Stomach (tissue), 9 donors: ENCODE measurements around the gene ADM2. TPM values are rescaled to one million over a fixed set of nuclear protein-coding genes. Genes with fewer than 3 reads are reported as not detected.

ENCODE experiments used
- DNase-seq, 2 donors: peaks; one replicate each; pipeline versions ENCODE4 v3.0.0 to v3.0.0-alpha.2; 2013 to 2019
- H3K27ac ChIP-seq, 5 donors: fragments of 200-600 bp in 4 of 5; sonication (generic) in 4 of 5; one replicate each; pipeline ENCODE4 v1.5.1; 2013 to 2019; ENCODE audit warnings: mild to moderate bottlenecking in 1 of 5, moderate library complexity in 1 of 5
- H3K27me3 ChIP-seq, 3 donors: fragments of 200-600 bp; sonication (generic); one replicate each; pipeline ENCODE4 v1.5.1; 2017 to 2019; ENCODE audit warnings: mixed run types in 1 of 3
- H3K36me3 ChIP-seq, 4 donors: fragments of 200-600 bp; sonication (generic); 1 replicate in 3 of 4; 2 replicates in 1 of 4; pipeline ENCODE4 v1.5.1; 2016 to 2019
- H3K4me1 ChIP-seq, 4 donors: fragments of 200-600 bp; sonication (generic); one replicate each; pipeline ENCODE4 v1.5.1; 2016 to 2019
- H3K4me3 ChIP-seq, 4 donors: fragments of 200-600 bp; sonication (generic) in 3 of 4; one replicate each; pipeline ENCODE4 v1.5.1; 2016 to 2019; ENCODE audit warnings: mild to moderate bottlenecking in 1 of 4
- H3K9me3 ChIP-seq, 4 donors: fragments of 200-600 bp; sonication (generic); one replicate each; pipeline ENCODE4 v1.5.1; 2016 to 2019
- EP300 ChIP-seq: sonication (generic); formaldehyde crosslinking; IDR thresholded peaks from one replicate; pipeline ENCODE4 v1.6.1; 2017; ENCODE audit warnings: antibody characterized with exemption
- POLR2A ChIP-seq, 4 donors: fragments of 450-650 bp; IDR thresholded peaks; one replicate each; pipeline ENCODE4 v1.6.1; 2016; ENCODE audit warnings: antibody characterized with exemption in 4 of 4, control low read depth in 2 of 4, mild to moderate bottlenecking in 1 of 4, moderate library complexity in 1 of 4
- POLR2AphosphoS5 ChIP-seq, 3 donors: sonication (generic); formaldehyde crosslinking; IDR thresholded peaks; one replicate each; pipeline ENCODE4 v1.6.1; 2016; ENCODE audit warnings: antibody characterized with exemption in 3 of 3
- WGBS, 5 donors: extraction: QIAGEN DNeasy Blood & Tissue Kit in 3 of 5; methylation state at CpG; one replicate each; pipeline versions ENCODE4 v1.1.5 to v1.1.7; 2013 to 2018; 5-methylcytosine and 5-hydroxymethylcytosine counted together
- intact Hi-C: fragments of 100-400 bp; cut with DNase I; formaldehyde crosslinking; loops from one replicate; pipeline ENCODE4 v1.15.1; 2023; ENCODE audit warnings: low total_unique reads
- polyA plus RNA-seq, 3 donors: library from polyadenylated mRNA; stranded (reverse); fragments of 200-250 nt; gene quantifications; one replicate each; pipeline ENCODE4 v1.2.3, GENCODE V29; 2013
- total RNA-seq, 5 donors: library from RNA; depleted of rRNA; stranded (reverse); fragments of >200 nt; gene quantifications; one replicate each; pipeline versions ENCODE4 v1.1.0 to v1.2.3, GENCODE V29; 2014 to 2016
- TF ChIP-seq, protein P1 (sequence below), 7 experiments: fragments of 450-650 bp in 4 of 7; fragments of 200-600 bp in 3 of 7; sonication (generic) in 3 of 7; IDR thresholded peaks; one replicate each; pipeline ENCODE4 v1.5.1; 2016 to 2019; ENCODE audit warnings: antibody characterized with exemption in 7 of 7, control low read depth in 2 of 7, mild to moderate bottlenecking in 1 of 7
- donor health status: healthy with polysubstance abuse.
- donor health status: Bipolar disorder and iron deficiency.
- donor health status: healthy.

The ADM2 gene
- total and polyA plus RNA-seq, 8 donors, result 0.37 to 3.7 (median 1.5) TPM; not detected in 3

DNA sequence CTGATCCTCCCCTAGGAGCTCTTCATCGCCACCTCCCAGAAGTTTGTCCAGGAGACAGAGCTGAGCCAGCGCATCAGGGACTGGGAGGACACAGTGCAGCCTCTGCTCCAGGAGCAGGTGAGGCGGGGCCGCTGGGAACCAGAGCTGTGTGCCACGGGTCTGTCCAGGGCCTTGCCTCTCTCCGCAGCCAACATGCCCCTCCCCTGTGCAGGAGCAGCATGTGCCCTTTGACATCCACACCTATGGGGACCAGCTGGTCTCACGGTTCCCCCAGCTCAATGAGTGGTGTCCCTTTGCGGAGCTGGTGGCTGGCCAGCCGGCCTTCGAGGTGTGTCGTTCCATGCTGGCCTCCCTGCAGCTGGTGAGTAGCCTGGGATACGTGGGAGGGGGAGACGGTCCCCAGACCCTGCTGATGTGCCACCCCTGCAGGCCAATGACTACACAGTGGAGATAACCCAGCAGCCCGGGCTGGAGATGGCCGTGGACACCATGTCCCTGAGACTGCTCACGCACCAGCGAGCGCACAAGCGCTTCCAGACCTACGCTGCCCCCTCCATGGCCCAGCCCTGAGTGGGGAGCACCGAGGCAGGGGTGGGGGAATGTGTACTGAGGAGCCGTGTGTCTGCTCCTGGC lies 41.6 kb downstream of the ADM2 start:
- no peak for DNase-seq
- intact Hi-C loops, result no loop called here

GRCh38 chr22:50523458-50523805 lies 42.1 kb downstream of the ADM2 start:
- intact Hi-C loops, result no loop called here
- H3K36me3 ChIP-seq, result peaks cover 40 to 59% (median 57%) of the 10 kb centered on the region in 4 donors

More for the DNA sequence above, 41.6 kb downstream of the ADM2 start:
- WGBS, 5 donors, result 83 to 87% (median 85%) methylated on average over 12 to 22 of the region's 22 CpGs
- Histone ChIP-seq H3K9me3 (no peaks in the 10 kb centered on the region), H3K27me3 (no peaks in the 10 kb centered on the region), H3K4me1 (peaks cover 29 to 44% (median 41%) of the 10 kb centered on the region in 4 donors), H3K36me3 (peaks cover 45 to 64% (median 62%) of the 10 kb centered on the region in 4 donors), H3K27ac (no peak overlapping the region), H3K4me3 (no peak overlapping the region)
- TF ChIP-seq EP300, result no peak
- TF ChIP-seq, protein P1, sequence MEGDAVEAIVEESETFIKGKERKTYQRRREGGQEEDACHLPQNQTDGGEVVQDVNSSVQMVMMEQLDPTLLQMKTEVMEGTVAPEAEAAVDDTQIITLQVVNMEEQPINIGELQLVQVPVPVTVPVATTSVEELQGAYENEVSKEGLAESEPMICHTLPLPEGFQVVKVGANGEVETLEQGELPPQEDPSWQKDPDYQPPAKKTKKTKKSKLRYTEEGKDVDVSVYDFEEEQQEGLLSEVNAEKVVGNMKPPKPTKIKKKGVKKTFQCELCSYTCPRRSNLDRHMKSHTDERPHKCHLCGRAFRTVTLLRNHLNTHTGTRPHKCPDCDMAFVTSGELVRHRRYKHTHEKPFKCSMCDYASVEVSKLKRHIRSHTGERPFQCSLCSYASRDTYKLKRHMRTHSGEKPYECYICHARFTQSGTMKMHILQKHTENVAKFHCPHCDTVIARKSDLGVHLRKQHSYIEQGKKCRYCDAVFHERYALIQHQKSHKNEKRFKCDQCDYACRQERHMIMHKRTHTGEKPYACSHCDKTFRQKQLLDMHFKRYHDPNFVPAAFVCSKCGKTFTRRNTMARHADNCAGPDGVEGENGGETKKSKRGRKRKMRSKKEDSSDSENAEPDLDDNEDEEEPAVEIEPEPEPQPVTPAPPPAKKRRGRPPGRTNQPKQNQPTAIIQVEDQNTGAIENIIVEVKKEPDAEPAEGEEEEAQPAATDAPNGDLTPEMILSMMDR (IDR thresholded peaks at IDR 0.05), result no peak
- TF ChIP-seq POLR2AphosphoS5 (IDR thresholded peaks at IDR 0.05), result no peak
- no peak for TF ChIP-seq POLR2A (IDR thresholded peaks at IDR 0.05)

DNA sequence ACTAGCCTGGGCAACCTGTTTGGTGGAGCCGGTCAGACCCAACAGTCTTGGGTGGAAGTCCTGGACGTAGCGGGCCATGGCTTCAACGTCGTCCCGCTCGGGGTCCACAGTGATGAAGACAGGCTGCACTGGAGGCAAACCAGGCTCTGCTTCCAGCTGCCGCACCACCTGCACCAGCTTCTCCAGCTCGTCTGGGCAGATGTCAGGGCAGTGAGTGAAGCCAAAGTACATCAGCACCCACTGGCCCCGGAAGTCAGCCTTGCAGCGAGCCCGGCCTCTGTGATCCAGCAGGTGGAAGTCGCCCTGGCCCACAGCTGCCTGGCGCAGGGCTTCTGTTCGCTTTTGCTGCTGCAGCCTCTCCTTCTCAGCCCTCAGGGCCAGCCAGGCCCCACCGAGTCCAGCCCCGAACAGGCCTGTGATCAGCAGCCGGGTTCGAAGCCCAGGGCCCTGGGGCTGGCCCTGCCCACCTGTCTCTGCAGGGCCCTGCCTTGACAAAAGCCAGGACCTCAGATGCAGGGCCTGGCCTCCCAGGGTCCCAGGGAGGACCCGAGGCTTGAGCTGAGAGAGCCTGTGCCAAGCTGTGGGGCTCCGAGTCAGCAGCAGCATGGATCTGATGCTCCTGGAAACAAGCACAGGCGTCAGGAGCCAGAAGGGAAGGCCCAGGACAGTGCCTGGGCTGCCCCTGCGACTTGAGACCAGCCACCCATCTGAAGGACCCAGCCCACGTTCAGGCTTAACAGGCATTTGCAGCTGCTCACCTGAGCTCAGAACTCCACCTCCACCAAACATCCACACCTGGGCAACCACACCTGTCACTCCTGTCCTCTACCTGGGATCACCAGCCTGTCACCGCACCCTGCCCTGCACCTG lies 42.7 kb downstream of the ADM2 start:
- Histone ChIP-seq H3K36me3 (peaks cover 35 to 53% (median 51%) of the 10 kb centered on the region in 4 donors), H3K4me3 (peak overlapping the region; percentile 63 to 86 (median 80)), H3K4me1 (peaks cover 30 to 53% (median 51%) of the 10 kb centered on the region in 4 donors), H3K27ac (peak overlapping the region in 4 of 5 donors; percentile 92 to 98 (median 94)), H3K27me3 (no peaks in the 10 kb centered on the region), H3K9me3 (no peaks in the 10 kb centered on the region)
- WGBS, 5 donors, result 43 to 76% (median 73%) methylated on average over 6 to 25 of the region's 25 CpGs
- intact Hi-C loops, result no loop called here
- TF ChIP-seq, protein P1 (IDR thresholded peaks at IDR 0.05), result no peak
- TF ChIP-seq POLR2A (IDR thresholded peaks at IDR 0.05), result no peak
- no peak for TF ChIP-seq EP300
- TF ChIP-seq POLR2AphosphoS5 (IDR thresholded peaks at IDR 0.05), result no peak
- peak in 1 of 2 donors; percentile 38 for DNase-seq

More at GRCh38 chr22:50523458-50523805, 42.1 kb downstream of the ADM2 start:
- Histone ChIP-seq H3K27ac (no peak overlapping the region), H3K9me3 (no peaks in the 10 kb centered on the region), H3K4me1 (peaks cover 29 to 47% (median 45%) of the 10 kb centered on the region in 4 donors), H3K27me3 (no peaks in the 10 kb centered on the region), H3K4me3 (no peak overlapping the region)
- DNase-seq, result no peak
- WGBS, 5 donors, result 87 to 92% (median 90%) methylated on average over 14 to 16 of the region's 16 CpGs
- TF ChIP-seq, protein P1 (IDR thresholded peaks at IDR 0.05), result no peak
- no peak for TF ChIP-seq POLR2AphosphoS5 (IDR thresholded peaks at IDR 0.05)
- no peak for TF ChIP-seq POLR2A (IDR thresholded peaks at IDR 0.05)

- Histone ChIP-seq H3K9me3 (no peaks in the 10 kb centered on the region), H3K4me1 (peaks cover 36 to 60% (median 57%) of the 10 kb centered on the region in 4 donors), H3K4me3 (peak overlapping the region; percentile 63 to 86 (median 80)), H3K36me3 (peaks cover 28 to 47% (median 45%) of the 10 kb centered on the region in 4 donors), H3K27me3 (peaks cover 0 to 6% (median 0%) of the 10 kb centered on the region in 3 donors), H3K27ac (peak overlapping the region; percentile 92 to 98 (median 94))
- TF ChIP-seq EP300 (no peak), POLR2A (IDR thresholded peaks at IDR 0.05) (no peak), POLR2AphosphoS5 (IDR thresholded peaks at IDR 0.05) (no peak)
- TF ChIP-seq, protein P1 (IDR thresholded peaks at IDR 0.05), result no peak
- intact Hi-C loops, result no loop called here
- no peak for DNase-seq
- WGBS, 5 donors, result 3 to 7% (median 4%) methylated on average over 16 to 19 of the region's 19 CpGs
Measured at GRCh38 chr22:50524676-50525103, 43.3 kb downstream of the ADM2 start.
